NCI-H1694 treated with DMSO at 0.1 percent for 48 hours (cell line): ENCODE measurements around the gene VBP1.
"Not testable (repeated sequence)": the region's sequence is repeated elsewhere in the genome, so short reads cannot be mapped to it uniquely, and the experiment has no call there.

ENCODE experiments used
- DNase-seq: peaks from one replicate; lab custom pipeline; 2025; lab: John Stamatoyannopoulos, UW

Gene VBP1

DNA sequence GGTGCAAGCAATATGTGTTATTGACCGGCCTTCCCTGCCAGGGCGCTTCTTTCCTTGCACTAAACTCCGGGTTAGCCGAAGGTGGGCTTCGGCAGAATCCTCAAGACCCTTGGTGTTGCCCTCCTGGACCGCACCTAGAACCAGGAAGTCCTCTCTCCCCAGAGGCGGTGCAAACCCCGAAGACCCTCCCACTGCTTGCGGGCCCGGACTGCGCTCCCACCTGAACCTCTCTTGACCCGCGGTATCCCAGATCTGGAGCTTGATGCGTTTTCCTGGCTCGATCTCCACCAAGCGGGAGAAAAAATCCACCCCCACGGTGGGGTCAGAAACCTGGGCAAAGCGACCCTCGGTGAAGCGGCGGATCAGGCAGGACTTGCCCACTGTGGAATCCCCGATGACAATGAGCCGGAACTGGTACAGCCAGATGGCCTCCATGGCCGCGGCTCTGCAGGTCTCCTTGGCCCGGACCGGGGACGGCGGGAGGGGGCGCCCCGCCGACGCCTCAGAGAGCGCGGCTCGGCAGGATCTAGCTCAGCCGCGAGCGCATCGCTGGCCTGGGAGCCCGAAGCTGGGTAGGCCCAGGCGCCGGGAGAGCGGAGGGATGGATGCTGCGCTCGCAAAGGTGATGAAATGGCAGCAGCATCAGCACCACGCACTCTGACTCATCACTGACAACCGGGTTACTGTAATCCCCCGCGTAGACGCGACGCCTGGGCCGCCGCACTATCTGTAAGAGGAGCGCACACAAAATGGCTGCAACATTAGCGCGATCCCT lies 47.8 kb downstream of the VBP1 start, which contains the start of gene RAB39B:
TSS of gene RAB39B (minus strand) at position 638 of the 775 bp plus-strand sequence. CDS start at position 435, 203 bp downstream.
- DNase-seq = peak; percentile 72

DNA sequence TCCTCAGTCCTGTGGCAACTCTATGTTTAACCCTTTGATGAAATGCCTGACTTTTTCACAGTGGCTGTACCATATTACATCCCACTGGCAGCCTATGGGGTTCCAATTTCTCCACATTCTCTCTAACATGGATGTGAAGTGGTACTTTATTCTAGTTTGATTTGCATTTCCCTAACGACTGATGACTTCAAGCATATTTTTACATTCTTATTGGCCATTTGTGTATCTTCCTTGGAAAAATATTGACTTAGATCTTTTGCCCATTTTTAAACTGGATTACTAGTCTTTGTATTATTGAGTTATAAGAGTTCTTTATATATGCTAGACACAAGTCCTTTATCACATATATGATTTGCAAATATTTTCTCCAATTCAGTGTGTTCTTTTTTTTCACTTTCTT lies 50.2 kb downstream of the VBP1 start:
- no peak for DNase-seq

- DNase-seq = not testable (repeated sequence)
These were observed 51.7 kb downstream of the VBP1 start for GRCh38 chrX:155267995-155268394.

DNA sequence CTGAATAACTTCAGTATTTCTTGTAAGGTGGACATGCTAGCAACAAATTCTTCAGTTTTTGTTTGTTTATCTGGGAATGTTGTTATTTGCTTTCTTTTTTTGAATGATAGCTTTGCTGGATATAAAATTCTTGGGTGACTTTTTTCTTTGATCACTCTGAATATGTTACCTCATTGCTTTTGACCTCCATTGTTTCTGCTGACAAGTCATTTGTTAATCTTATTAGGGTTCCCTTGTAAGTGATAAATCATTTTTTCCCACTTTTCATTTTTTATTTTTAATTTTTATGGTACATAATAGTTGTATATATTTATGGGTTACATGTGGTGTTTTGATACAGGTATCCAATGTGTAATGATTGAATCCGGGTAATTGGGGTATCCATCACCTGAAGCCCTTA lies 54.7 kb downstream of the VBP1 start:
- no peak for DNase-seq

- DNase-seq = no peak
These were observed 63.6 kb downstream of the VBP1 start for GRCh38 chrX:155279873-155280272.
